HL-60/S4 (cell line): ENCODE results near the gene HNRNPC.
"Not testable (repeated sequence)": the region's sequence is repeated elsewhere in the genome, so short reads cannot be mapped to it uniquely, and the experiment has no call there.

ENCODE experiments used
- in situ Hi-C: fragments of 300-500 bp; cut with MboI; formaldehyde crosslinking; loops from 2 replicates; pipeline ENCODE4 v1.14.3; 2022; ENCODE audit warnings: low sequenced_read_pairs

HNRNPC gene

DNA sequence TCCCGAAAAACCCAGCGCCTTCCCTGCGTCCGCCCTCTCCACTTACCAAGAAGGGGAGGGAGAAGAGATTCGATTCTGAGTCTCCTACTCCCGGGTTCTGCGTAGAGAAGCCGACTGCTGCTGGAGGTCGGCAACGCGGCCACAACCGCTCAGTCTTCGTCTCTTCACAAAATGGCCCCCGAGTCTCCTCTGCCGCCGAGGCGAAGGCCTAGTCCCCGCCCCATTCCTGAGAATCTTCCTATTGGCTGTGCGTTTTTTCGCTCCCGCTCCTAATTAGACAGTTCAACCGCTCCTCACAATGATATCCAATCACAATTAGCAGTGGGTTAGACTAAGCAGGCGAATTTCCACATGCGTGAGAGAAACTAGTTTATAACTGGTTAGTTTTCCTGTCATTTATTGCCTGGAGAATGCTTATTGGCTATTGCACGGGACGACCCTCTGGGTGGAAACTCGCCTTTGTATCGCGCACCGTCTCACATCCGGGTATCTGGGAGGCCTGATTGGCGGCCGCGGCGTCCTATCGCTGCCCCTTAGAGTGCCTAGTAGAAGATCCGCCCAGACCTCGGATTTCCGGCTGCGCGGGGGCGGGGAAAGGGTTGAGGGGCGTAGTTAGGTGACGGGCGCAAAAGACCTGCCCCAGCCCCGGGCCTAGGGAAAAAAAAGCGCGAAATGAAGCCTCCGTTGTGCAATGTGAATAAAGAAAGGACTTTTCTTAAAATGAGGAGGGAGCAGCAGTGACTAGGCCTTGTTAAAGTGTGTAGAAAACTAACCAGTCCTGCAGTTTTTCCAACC is at the start of gene HNRNPC:
Gene HNRNPC, minus strand, starts transcription at position 191 of the 795 bp plus-strand sequence. CDS start 35,249 bp downstream, outside the sequence.
- in situ Hi-C loops, result no loop called here

DNA sequence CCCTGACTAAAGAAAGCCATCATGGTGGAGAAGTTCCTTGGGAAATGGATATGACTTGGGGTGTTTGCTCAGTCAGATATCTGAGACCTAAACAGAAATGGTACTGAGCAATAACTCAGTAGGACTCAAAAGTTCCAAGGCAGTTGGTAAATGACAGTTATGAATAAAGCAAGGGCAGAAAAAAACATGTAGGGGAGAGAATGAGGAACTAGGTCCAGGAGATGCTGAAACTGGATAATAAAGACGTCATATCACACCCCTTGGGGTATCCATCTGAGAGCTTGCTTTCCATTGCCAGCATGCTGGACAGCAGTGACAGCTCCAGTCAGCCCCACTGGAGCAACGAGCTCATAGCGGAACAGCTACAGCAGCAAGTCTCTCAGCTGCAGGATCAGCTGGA is 48.2 kb upstream of the HNRNPC start:
- in situ Hi-C loops, result no loop called here

- in situ Hi-C loops, result no loop called here
Observed at GRCh38 chr14:21313512-21313911, 44.3 kb upstream of the HNRNPC start.

GRCh38 chr14:21311614-21312013 is 42.4 kb upstream of the HNRNPC start:
- in situ Hi-C loops, result no loop called here

DNA sequence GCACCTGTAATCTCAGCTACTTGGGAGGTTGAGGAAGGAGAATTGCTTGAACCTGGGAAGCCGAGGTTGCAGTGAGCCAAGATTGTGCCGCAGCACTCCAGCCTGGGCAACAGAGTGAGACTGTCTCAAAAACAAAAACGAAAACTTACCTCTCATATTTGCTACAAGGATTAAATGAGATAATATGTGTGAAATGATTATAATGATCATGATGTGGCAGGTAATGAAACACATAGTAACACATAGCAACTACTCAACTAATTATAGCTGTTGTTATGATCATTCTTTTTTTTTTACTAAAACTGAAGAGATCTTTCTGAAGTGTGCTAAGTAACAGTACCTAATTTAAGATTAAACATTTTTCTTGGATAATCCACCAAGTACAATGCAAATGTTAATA is 40.7 kb upstream of the HNRNPC start:
- in situ Hi-C loops, result no loop called here

GRCh38 chr14:21309238-21309636 is 40.0 kb upstream of the HNRNPC start:
- in situ Hi-C loops, result no loop called here

GRCh38 chr14:21308479-21309237 is 39.4 kb upstream of the HNRNPC start:
- in situ Hi-C loops, result no loop called here

DNA sequence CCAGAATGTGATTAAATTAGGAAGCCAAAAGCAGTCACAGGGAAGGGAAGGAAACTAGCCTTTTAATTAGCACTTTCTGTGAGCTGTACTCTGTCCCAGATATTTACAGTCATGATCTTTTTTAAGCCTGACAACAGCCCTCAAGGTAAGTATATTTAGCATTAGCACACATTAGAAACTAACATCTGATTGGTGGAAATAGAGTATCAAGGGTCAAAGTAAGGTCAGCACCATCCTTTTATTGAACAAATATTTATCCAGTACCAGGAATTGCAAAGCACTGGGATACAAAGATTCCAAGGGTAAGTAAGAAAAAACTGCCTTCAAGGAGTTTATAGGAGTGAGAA is 38.9 kb upstream of the HNRNPC start:
- in situ Hi-C loops, result no loop called here

DNA sequence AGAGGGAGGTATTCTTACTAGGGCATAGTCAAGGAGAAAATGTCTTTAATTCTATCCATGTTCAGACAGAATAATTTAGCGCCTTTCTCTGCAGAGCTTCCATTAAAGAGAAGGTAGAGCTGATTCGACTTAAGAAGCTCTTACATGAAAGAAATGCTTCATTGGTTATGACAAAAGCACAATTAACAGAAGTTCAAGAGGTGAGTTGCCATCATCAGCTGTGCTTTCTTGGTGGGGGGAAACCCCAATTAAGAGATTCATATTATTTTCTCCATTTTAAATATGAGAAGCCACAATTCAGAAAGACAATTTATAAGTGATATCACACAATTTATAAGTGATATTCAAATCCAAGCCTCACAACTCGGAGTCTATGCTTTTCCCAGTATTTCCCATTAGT is 38.4 kb upstream of the HNRNPC start:
- in situ Hi-C loops, result no loop called here

DNA sequence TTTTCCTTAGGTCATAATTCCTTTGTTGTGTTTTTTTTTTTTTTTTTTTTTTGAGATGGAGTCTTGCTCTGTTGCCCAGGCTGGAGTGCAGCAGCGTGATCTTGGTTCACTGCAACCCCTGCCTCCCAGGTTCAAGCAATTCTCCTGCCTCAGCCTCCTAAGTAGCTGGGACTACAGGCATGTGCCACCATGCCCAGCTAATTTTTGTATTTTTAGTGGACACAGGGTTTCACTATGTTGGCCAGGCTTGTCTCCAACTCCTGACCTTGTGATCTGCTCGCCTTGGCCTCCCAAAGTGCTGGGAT is 33.5 kb upstream of the HNRNPC start:
- in situ Hi-C loops, result not testable (repeated sequence)

- in situ Hi-C loops, result no loop called here
Observed at GRCh38 chr14:21302013-21302835, 33.0 kb upstream of the HNRNPC start.

- in situ Hi-C loops, result no loop called here
Observed at GRCh38 chr14:21300892-21301291, 31.6 kb upstream of the HNRNPC start.

GRCh38 chr14:21299562-21300130 is 30.4 kb upstream of the HNRNPC start:
- in situ Hi-C loops, result no loop called here

DNA sequence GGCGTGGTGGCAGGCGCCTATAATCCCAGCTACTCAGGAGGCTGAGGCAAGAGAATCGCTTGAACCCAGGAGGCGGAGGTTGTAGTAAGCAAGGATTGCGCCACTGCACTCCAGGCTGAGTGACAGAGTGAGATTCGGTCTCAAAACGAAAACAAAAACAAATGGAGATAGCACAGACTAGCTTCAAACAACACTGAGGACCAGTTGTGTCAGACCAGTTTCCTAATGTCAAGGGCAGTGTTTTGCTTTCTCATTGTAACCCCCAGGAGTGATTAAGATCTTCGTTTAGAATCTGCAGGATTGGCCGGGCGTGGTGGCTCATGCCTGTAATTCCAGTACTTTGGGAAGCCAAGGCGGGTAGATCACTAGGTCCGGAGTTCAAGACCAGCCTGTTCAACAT is 29.1 kb upstream of the HNRNPC start:
- in situ Hi-C loops, result no loop called here

DNA sequence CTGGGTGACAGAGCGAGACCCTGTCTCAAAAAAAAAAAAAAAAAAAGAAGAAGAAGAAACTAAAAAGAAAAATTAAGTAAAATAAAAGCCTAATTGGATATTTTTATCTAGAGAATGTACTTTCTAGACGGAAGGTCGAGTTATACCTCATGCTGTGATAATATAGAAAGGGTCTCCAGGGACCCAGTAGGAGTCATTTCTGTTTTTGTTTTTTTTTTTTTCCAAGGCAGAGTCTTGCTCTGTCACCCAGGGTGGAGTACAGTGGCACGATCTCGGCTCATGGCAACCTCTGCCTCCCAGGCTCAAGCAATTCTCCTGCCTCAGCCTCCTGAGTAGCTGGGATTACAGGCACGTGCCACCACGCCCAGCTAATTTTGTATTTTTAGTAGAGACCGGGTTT is 24.8 kb upstream of the HNRNPC start:
- in situ Hi-C loops, result not testable (repeated sequence)

- in situ Hi-C loops, result no loop called here
Observed at GRCh38 chr14:21287168-21287567, 17.9 kb upstream of the HNRNPC start.

DNA sequence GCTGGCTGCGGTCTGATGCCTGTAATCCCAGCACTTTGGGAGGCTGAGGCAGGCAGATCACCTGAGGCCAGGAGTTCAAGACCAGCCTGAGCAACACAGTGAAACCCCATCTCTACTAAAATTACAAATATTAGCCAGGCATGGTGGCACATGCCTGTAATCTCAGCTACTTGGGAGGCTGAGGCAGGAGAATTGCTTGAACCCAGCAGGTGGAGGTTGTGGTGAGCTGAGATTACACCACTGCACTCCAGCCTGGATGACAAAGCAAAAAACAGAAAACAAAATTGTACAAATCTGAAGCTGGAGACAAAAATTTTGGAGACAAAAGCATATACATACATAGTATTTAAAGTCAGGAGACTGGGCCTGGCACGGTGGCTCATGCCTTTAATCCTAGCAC is 17.3 kb upstream of the HNRNPC start:
- in situ Hi-C loops, result not testable (repeated sequence)

GRCh38 chr14:21281917-21282316 is 12.7 kb upstream of the HNRNPC start:
- in situ Hi-C loops, result not testable (repeated sequence)

DNA sequence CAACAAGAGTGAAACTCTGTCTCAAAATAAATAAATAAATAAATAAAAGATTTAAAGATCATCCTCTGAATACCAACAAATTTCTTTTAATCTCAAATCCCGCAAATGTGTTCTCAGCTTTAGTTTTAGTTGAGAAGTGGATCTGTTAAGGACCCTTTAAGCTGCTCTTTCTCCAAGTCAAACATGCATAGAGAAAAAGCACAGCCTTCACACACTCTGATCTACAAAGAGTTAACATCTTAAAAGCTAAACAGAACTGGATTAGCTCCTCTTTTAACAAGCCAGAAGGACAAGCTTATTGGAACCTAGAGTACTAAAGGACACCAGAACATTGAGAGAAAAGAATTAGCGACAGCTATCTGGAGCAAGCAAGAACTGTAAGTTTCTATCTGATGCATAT is 10.5 kb upstream of the HNRNPC start, which contains the start of gene RPGRIP1:
Gene RPGRIP1, plus strand, starts transcription at position 301 of the 400 bp plus-strand sequence. CDS start 7,894 bp downstream, outside the sequence.
- in situ Hi-C loops, result no loop called here

DNA sequence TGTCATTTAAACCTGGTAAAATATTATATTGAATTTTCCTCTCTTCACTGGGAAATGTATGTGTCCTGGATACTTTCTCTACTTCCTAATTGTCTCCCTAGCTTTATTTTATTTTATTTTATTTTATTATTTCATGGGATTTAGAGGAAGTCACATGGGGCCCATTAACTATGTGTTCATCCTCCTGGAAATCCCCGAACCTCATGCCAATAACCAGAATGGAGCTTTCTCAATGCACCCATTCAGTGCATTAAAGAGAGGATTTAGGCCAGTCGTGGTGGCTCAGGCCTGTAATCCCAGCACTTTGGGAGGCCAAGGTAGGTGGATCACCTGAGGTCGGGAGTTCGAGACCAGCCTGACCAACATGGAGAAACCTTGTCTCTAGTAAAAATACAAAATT is 9.4 kb upstream of the HNRNPC start:
- in situ Hi-C loops, result no loop called here

DNA sequence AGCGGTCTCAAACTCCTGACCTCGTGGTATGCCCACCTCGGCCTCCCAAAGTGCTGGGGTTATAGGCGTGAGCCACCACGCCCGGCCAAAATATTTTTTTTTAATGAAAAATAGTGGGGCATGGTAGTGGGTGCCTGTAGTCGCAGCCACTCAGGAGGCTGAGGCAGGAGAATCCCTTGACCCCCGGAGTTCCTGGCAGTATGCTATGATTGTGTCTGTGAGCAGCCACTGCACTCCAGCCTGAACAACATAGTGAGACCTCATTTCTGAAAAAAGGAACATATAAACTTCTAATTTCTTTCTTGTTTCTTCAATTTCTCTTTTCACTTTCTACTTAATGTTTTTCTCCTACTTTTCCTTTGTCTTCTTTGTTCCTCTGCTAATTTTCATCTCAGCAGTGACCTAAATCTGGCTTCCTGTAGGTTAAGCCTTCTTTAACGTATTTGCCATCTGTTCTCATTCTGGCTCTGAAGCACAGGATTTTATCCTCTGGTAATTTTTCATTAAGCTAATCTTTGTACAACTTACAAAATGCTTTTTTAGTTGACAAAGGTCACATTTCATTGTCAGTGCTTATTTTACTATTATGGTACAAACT is 6.1 kb upstream of the HNRNPC start:
- in situ Hi-C loops, result no loop called here
